Fibroblast of the aortic adventitia (primary cell): Measurements from ENCODE around the gene WNK1. TPM values are rescaled to one million over a fixed set of nuclear protein-coding genes. Genes with fewer than 3 reads are reported as not detected.

Experiments
- DNase-seq: peaks from one replicate; pipeline ENCODE4 v3.0.0-alpha.2; 2010; ENCODE audit warnings: low read depth
- H3K4me3 ChIP-seq: 2 replicates; pipeline ENCODE4 v1.5.1; 2011; ENCODE audit warnings: low read depth, mild to moderate bottlenecking, control low read depth, low read length, moderate library complexity
- total RNA-seq: library from RNA; depleted of rRNA; stranded (reverse); fragments of >200 nt; gene quantifications from 2 replicates; pipeline ENCODE4 v1.2.3, GENCODE V29; 2012; ENCODE audit warnings: low replicate concordance
- TF ChIP-seq, protein P1 (sequence below): IDR thresholded peaks from 2 replicates; pipeline ENCODE4 v1.5.1; 2011; ENCODE audit warnings: mild to moderate bottlenecking, low read length, control low read depth, inconsistent platforms; ENCODE audit not compliant: insufficient read depth

The WNK1 gene
- total RNA-seq, 1 donor: 91.7 TPM

DNA sequence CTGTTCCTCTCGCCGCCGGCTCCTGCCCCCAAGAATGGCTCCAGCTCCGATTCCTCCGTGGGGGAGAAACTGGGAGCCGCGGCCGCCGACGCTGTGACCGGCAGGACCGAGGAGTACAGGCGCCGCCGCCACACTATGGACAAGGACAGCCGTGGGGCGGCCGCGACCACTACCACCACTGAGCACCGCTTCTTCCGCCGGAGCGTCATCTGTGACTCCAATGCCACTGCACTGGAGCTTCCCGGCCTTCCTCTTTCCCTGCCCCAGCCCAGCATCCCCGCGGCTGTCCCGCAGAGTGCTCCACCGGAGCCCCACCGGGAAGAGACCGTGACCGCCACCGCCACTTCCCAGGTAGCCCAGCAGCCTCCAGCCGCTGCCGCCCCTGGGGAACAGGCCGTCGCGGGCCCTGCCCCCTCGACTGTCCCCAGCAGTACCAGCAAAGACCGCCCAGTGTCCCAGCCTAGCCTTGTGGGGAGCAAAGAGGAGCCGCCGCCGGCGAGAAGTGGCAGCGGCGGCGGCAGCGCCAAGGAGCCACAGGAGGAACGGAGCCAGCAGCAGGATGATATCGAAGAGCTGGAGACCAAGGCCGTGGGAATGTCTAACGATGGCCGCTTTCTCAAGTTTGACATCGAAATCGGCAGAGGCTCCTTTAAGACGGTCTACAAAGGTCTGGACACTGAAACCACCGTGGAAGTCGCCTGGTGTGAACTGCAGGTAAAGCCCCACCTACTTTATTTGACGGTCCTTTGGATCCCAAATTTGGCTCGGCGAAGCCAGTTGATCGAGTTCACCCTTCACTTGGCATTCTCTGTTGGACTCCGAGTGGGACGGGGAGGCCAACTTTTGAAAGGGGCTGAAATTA is 1.5 kb downstream of the WNK1 start:
- peak; percentile 32 for DNase-seq
- peak overlapping the region; percentile 88 for H3K4me3 ChIP-seq
- TF ChIP-seq, protein P1, sequence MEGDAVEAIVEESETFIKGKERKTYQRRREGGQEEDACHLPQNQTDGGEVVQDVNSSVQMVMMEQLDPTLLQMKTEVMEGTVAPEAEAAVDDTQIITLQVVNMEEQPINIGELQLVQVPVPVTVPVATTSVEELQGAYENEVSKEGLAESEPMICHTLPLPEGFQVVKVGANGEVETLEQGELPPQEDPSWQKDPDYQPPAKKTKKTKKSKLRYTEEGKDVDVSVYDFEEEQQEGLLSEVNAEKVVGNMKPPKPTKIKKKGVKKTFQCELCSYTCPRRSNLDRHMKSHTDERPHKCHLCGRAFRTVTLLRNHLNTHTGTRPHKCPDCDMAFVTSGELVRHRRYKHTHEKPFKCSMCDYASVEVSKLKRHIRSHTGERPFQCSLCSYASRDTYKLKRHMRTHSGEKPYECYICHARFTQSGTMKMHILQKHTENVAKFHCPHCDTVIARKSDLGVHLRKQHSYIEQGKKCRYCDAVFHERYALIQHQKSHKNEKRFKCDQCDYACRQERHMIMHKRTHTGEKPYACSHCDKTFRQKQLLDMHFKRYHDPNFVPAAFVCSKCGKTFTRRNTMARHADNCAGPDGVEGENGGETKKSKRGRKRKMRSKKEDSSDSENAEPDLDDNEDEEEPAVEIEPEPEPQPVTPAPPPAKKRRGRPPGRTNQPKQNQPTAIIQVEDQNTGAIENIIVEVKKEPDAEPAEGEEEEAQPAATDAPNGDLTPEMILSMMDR: no peak

GRCh38 chr12:754473-754820 is 2.1 kb downstream of the WNK1 start:
- DNase-seq: peak; percentile 27
- TF ChIP-seq, protein P1: no peak

GRCh38 chr12:754851-755562 is 2.6 kb downstream of the WNK1 start:
- TF ChIP-seq, protein P1: peak; percentile 72
- peak; percentile 77 for DNase-seq
- H3K4me3 ChIP-seq: peak overlapping the region; percentile 88

More at GRCh38 chr12:754473-754820, 2.1 kb downstream of the WNK1 start:
- H3K4me3 ChIP-seq: peak overlapping the region; percentile 88

DNA sequence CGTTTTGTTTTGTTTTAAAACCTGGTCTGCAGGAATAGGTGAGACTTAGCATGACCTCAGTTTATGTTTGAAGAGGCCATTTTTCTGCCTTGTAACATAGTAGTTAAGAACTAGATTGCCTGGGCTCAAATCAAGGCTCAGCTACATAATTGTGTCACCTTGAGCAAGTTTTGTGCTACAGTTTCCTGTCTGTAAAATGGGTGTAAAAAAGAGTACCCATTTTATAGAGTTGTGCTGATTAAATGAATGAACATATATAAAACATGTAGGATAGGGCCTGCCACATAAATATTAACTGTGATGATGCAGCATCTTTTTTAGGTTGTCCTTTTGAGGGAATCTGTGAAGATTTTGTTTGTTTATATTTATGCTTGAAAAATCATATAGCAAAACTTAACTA is 7.2 kb downstream of the WNK1 start:
- DNase-seq: no peak
- H3K4me3 ChIP-seq: no peak overlapping the region
- TF ChIP-seq, protein P1: no peak

GRCh38 chr12:761256-761655 is 8.9 kb downstream of the WNK1 start:
- TF ChIP-seq, protein P1: no peak
- no peak overlapping the region for H3K4me3 ChIP-seq
- DNase-seq: peak; percentile 12

DNA sequence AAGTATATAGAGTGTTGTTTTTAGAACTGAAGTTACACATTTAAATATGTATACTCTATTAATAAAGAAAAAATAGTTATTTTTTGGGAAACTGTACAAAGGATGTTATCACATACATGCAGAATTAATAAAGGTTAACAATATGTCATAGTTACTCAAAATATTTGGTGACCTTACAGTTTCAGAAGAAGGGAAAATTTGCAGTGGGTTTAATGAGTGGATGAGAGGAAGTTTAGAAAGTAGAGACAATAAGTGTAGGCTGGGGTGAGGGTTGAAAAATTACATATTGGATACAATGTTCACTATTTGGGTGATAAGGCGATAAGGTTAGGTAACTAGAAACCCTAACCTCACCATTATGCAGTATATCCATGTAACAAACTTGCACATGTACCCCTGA is 13.5 kb downstream of the WNK1 start:
- DNase-seq: no peak
- H3K4me3 ChIP-seq: no peak overlapping the region

More for the DNA sequence above, 13.5 kb downstream of the WNK1 start:
- TF ChIP-seq, protein P1: no peak
